Activated T-cell treated with anti-CD3 and anti-CD28 coated beads, Interleukin-2, amount 50 U/mL, for 4 hours (primary cell): ENCODE results near the gene CPAMD8. TPM values are rescaled to one million over a fixed set of nuclear protein-coding genes. Genes with fewer than 3 reads are reported as not detected.

Experiments
- ATAC-seq, 2 donors: fragments of 200-7000 bp; cut with Tn5 transposase; one replicate each; pipeline ENCODE4 v1.10.0; 2021
- DNase-seq: peaks from one replicate; pipeline ENCODE4 v3.0.0-alpha.2; 2020
- H3K27me3 Mint-ChIP-seq: one replicate; pipeline ENCODE4 v1.8.0; 2021; ENCODE audit warnings: low read depth, mixed read lengths
- H3K36me3 Mint-ChIP-seq: one replicate; pipeline ENCODE4 v1.8.0; 2022; ENCODE audit warnings: mixed read lengths; ENCODE audit not compliant: insufficient read depth
- H3K4me1 Mint-ChIP-seq: one replicate; pipeline ENCODE4 v1.8.0; 2021; ENCODE audit warnings: low read depth, mixed read lengths
- H3K4me3 Mint-ChIP-seq: one replicate; pipeline ENCODE4 v1.8.0; 2021; ENCODE audit warnings: mild to moderate bottlenecking, moderate library complexity, mixed read lengths
- H3K9me3 Mint-ChIP-seq: one replicate; pipeline ENCODE4 v1.8.0; 2021; ENCODE audit warnings: mixed read lengths
- total RNA-seq, 3 donors: library from RNA; stranded (reverse); gene quantifications; one replicate each; pipeline ENCODE4 v1.2.1, GENCODE V29; 2021

Gene CPAMD8
- total RNA-seq, 3 donors from 2014 or later, result 0.18 to 0.37 TPM; not detected in 1

DNA sequence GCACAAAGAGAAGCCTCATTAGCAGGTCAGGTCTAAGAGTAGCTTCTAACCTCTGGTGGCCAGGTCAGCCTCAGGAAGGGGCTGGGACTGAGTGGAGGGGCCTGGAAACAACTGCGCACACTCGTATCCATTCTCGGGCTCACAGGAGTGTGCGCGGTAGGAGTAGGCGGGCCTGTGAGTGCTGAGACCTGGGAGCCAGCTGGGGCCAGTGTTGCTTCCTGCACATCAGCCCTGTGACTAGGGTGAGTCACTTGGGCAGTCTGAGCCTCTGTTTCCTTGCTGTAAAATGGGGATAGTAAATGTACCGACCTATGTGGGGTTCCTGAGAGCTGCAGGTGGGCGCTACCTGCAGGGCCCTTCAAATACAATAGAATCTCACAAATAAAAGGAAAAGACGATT is 170.5 kb downstream of the CPAMD8 start:
- H3K36me3 Mint-ChIP-seq, result peaks cover 30% of the 10 kb centered on the region
- no peak for ATAC-seq
- H3K9me3 Mint-ChIP-seq, result no peaks in the 10 kb centered on the region
- no peak overlapping the region for H3K4me3 Mint-ChIP-seq
- H3K4me1 Mint-ChIP-seq, result no peaks in the 10 kb centered on the region
- DNase-seq, result no peak
- no peaks in the 10 kb centered on the region for H3K27me3 Mint-ChIP-seq

- ATAC-seq, result no peak
- H3K36me3 Mint-ChIP-seq, result peaks cover 41% of the 10 kb centered on the region
- DNase-seq, result no peak
Measured at GRCh38 chr19:16853066-16853465, 173.5 kb downstream of the CPAMD8 start.

GRCh38 chr19:16851031-16851712 is 175.4 kb downstream of the CPAMD8 start:
- ATAC-seq (no peak), DNase-seq (no peak)
- Mint-ChIP-seq H3K4me1 (no peaks in the 10 kb centered on the region), H3K9me3 (no peaks in the 10 kb centered on the region), H3K36me3 (peaks cover 53% of the 10 kb centered on the region), H3K4me3 (no peak overlapping the region), H3K27me3 (no peaks in the 10 kb centered on the region)

More at GRCh38 chr19:16853066-16853465, 173.5 kb downstream of the CPAMD8 start:
- Mint-ChIP-seq H3K9me3 (no peaks in the 10 kb centered on the region), H3K4me1 (no peaks in the 10 kb centered on the region), H3K27me3 (no peaks in the 10 kb centered on the region), H3K4me3 (no peak overlapping the region)

DNA sequence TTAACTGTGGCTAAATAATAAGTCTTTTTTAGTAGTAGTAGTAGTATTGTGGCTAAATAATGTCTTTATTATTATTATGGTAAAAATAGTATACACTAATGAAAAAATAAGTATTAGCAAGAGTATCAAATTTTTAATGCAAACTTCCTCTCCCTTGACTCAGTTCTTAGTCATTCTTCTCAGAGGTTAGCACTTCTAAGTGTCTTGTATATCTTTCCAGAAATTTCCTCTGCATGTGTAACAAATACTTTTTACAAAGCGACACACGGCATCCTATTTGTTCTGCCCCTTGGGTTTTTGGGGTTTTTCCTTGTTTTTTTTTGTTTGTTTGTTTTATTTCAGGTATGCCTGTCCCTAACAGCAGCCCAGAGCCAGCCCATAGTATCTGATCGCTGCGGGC is 176.5 kb downstream of the CPAMD8 start:
- Mint-ChIP-seq H3K9me3 (no peaks in the 10 kb centered on the region), H3K4me3 (no peak overlapping the region), H3K36me3 (peaks cover 53% of the 10 kb centered on the region), H3K27me3 (no peaks in the 10 kb centered on the region), H3K4me1 (no peaks in the 10 kb centered on the region)
- ATAC-seq (no peak), DNase-seq (no peak)

- peaks cover 52% of the 10 kb centered on the region for H3K36me3 Mint-ChIP-seq
- H3K4me1 Mint-ChIP-seq, result peaks cover 4% of the 10 kb centered on the region
- ATAC-seq, result no peak
- no peak overlapping the region for H3K4me3 Mint-ChIP-seq
- no peaks in the 10 kb centered on the region for H3K27me3 Mint-ChIP-seq
- H3K9me3 Mint-ChIP-seq, result no peaks in the 10 kb centered on the region
- DNase-seq, result no peak
Measured at GRCh38 chr19:16849168-16849567, 177.4 kb downstream of the CPAMD8 start.

DNA sequence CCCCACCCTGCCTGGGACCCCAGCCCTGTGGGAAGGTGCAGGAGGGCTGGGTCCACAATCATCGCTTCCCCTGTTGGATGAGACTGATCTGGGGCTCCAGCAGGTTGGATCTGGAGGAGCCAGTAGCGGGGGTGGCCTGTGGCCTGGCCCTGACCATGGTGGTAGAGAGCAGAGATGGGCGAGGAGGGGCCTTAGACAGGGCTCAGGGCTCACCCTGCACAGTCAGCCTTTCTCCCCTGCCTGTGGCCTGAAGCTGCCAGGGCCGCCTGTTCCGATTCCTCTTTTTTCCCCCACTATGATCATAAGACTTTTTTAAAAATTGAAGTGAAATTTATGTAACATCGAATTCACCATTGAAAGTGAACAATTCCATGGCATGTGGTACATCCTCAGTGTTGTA is 179.2 kb downstream of the CPAMD8 start:
- Mint-ChIP-seq H3K27me3 (no peaks in the 10 kb centered on the region), H3K36me3 (peaks cover 51% of the 10 kb centered on the region), H3K4me1 (peaks cover 4% of the 10 kb centered on the region)

DNA sequence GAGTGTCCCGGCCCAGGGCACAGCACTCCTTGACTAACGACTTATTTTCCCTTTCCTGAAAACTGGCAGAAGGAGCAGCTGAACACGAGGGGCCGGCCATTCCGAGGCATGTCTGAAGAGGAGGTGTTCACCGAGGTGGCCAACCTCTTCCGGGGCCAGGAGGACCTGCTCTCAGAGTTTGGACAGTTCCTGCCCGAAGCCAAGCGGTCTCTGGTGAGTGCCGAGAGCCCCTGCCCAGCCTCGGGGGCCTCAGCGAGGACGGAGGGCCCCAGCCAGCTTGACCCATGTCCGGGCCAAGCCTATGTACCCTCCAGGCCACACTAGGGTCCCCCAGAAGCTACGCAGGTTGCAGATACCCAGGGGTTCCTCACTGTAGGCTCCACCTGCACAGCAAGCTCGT is 179.7 kb downstream of the CPAMD8 start:
- peaks cover 4% of the 10 kb centered on the region for H3K4me1 Mint-ChIP-seq
- H3K27me3 Mint-ChIP-seq, result no peaks in the 10 kb centered on the region
- no peaks in the 10 kb centered on the region for H3K9me3 Mint-ChIP-seq
- ATAC-seq, result no peak
- peaks cover 48% of the 10 kb centered on the region for H3K36me3 Mint-ChIP-seq
- DNase-seq, result no peak
- H3K4me3 Mint-ChIP-seq, result no peak overlapping the region

More for the DNA sequence above, 179.2 kb downstream of the CPAMD8 start:
- DNase-seq (no peak), ATAC-seq (no peak)
- H3K4me3 Mint-ChIP-seq, result no peak overlapping the region
- no peaks in the 10 kb centered on the region for H3K9me3 Mint-ChIP-seq

Other genes starting within 250 kb of the CPAMD8 start
- 10 to 100 TPM; 40.7 to 43.7 (median 41.2) TPM for gene SIN3B, start 197.4 kb downstream of the CPAMD8 start, total RNA-seq
- under 1 TPM; 0.05 to 0.24 (median 0.08) TPM for gene F2RL3, start 137.8 kb downstream of the CPAMD8 start, total RNA-seq
- gene HAUS8, start 48.6 kb upstream of the CPAMD8 start, total RNA-seq, result 10 to 100 TPM; 21.5 to 29.3 (median 28.3) TPM
- 100 to 1,000 TPM in 1 of 3 donors, 10 to 100 TPM in 2; 82.6 to 104 (median 91.4) TPM for gene MYO9B, start 49.0 kb upstream of the CPAMD8 start, total RNA-seq
- 10 to 100 TPM; 35.9 to 47.3 (median 46.6) TPM for gene USE1, start 188.5 kb upstream of the CPAMD8 start, total RNA-seq
- 1 to 10 TPM; 5.0 to 8.0 (median 5.4) TPM for gene OCEL1, start 199.4 kb upstream of the CPAMD8 start, total RNA-seq
- gene NR2F6, start 219.1 kb upstream of the CPAMD8 start, total RNA-seq, result 10 to 100 TPM; 10.1 to 14.4 (median 13.6) TPM
- under 1 TPM in 1 of 3 donors, not detected in 2; 0.19 TPM for gene USHBP1, start 237.9 kb upstream of the CPAMD8 start, total RNA-seq
- 100 to 1,000 TPM; 124 to 130 (median 128) TPM for gene BABAM1, start 240.6 kb upstream of the CPAMD8 start, total RNA-seq